Gastroesophageal sphincter (tissue), 3 donors: ENCODE measurements around the gene DCAF10.

ENCODE experiments used
- EP300 ChIP-seq: sonication (generic); formaldehyde crosslinking; IDR thresholded peaks from one replicate; pipeline ENCODE4 v1.6.1; 2017; ENCODE audit warnings: antibody characterized with exemption, mild to moderate bottlenecking
- POLR2A ChIP-seq, 2 donors: fragments of 450-650 bp; IDR thresholded peaks; one replicate each; pipeline ENCODE4 v1.6.1; 2017; ENCODE audit warnings: antibody characterized with exemption in 2 of 2, mild to moderate bottlenecking in 2 of 2, moderate library complexity in 1 of 2
- TF ChIP-seq, protein P1 (sequence below), 4 experiments: fragments of 200-600 bp in 2 of 4; fragments of 450-650 bp in 2 of 4; sonication (generic) in 1 of 4; IDR thresholded peaks; one replicate each; pipeline ENCODE4 v1.5.1; 2017 to 2019; ENCODE audit warnings: antibody characterized with exemption in 4 of 4, mild to moderate bottlenecking in 2 of 4, moderate library complexity in 2 of 4

- TF ChIP-seq, protein P1, sequence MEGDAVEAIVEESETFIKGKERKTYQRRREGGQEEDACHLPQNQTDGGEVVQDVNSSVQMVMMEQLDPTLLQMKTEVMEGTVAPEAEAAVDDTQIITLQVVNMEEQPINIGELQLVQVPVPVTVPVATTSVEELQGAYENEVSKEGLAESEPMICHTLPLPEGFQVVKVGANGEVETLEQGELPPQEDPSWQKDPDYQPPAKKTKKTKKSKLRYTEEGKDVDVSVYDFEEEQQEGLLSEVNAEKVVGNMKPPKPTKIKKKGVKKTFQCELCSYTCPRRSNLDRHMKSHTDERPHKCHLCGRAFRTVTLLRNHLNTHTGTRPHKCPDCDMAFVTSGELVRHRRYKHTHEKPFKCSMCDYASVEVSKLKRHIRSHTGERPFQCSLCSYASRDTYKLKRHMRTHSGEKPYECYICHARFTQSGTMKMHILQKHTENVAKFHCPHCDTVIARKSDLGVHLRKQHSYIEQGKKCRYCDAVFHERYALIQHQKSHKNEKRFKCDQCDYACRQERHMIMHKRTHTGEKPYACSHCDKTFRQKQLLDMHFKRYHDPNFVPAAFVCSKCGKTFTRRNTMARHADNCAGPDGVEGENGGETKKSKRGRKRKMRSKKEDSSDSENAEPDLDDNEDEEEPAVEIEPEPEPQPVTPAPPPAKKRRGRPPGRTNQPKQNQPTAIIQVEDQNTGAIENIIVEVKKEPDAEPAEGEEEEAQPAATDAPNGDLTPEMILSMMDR (IDR thresholded peaks at IDR 0.05) = no peak
- TF ChIP-seq EP300 (no peak), POLR2A (IDR thresholded peaks at IDR 0.05) (no peak)
Measured at GRCh38 chr9:37870081-37870798, 69.6 kb downstream of the DCAF10 start.
